T-cell (primary cell): ENCODE measurements around the gene WDR54. TPM values are rescaled to one million over a fixed set of nuclear protein-coding genes. Genes with fewer than 3 reads are reported as not detected.
"Not testable (repeated sequence)": the region's sequence is repeated elsewhere in the genome, so short reads cannot be mapped to it uniquely, and the experiment has no call there.

Source experiments
- ATAC-seq, 4 experiments: fragments of 200-7000 bp in 3 of 4; fragments of 150-1000 bp in 1 of 4; cut with Tn5 transposase; replicated peaks in 1 of 4; 1 replicate in 3 of 4; 2 replicates in 1 of 4; pipeline ENCODE4 v1.10.0; 2021; ENCODE audit warnings: moderate library complexity in 3 of 4, mild to moderate bottlenecking in 2 of 4, moderate number of reproducible peaks in 1 of 4
- CTCF ChIA-PET, 2 donors: fragments of 300-600 bp; sonication (Branson Sonifier 250); formaldehyde crosslinking; loops; one replicate each; lab custom pipeline; 2022; ENCODE audit warnings: antibody characterized with exemption in 2 of 2; lab: Charles Lee
- POLR2A ChIA-PET, 2 donors: fragments of 300-600 bp; sonication (Branson Sonifier 250); formaldehyde crosslinking; loops; one replicate each; lab custom pipeline; 2022; ENCODE audit warnings: antibody characterized with exemption in 2 of 2; lab: Charles Lee
- DNase-seq, 35 experiments: peaks; one replicate each; pipeline versions ENCODE4 v3.0.0 to v3.0.0-alpha.2; 2013 to 2023
- H3K27ac ChIP-seq: one replicate; pipeline ENCODE4 v1.5.1; 2013; ENCODE audit warnings: low read length
- H3K27me3 ChIP-seq, 2 experiments: replicated peaks in 1 of 2; 1 replicate in 1 of 2; 2 replicates in 1 of 2; pipeline versions ENCODE4 v1.6.1 to v1.7.0; 2013; ENCODE audit warnings: low read length in 1 of 2, mixed read lengths in 1 of 2; ENCODE audit not compliant: control insufficient read depth in 2 of 2, insufficient read depth in 2 of 2; ENCODE audit errors: extremely low read depth in 1 of 2
- H3K36me3 ChIP-seq, 2 donors: 1 replicate in 1 of 2; 2 replicates in 1 of 2; pipeline versions ENCODE4 v1.6.1 to v1.7.0; 2013; ENCODE audit warnings: low read length in 1 of 2; ENCODE audit not compliant: control insufficient read depth in 2 of 2, insufficient read depth in 1 of 2; ENCODE audit errors: extremely low read depth in 1 of 2
- H3K4me1 ChIP-seq, 2 experiments: 1 replicate in 1 of 2; 2 replicates in 1 of 2; pipeline versions ENCODE4 v1.6.1 to v1.7.0; 2013; ENCODE audit warnings: low read length in 2 of 2, mixed read lengths in 1 of 2; ENCODE audit not compliant: insufficient read depth in 2 of 2, control insufficient read depth in 1 of 2; ENCODE audit errors: extremely low read depth in 1 of 2
- H3K4me3 ChIP-seq, 2 donors: 1 replicate in 1 of 2; 2 replicates in 1 of 2; pipeline versions ENCODE4 v1.5.1 to v1.7.0; 2013; ENCODE audit warnings: mild to moderate bottlenecking in 2 of 2, low read length in 1 of 2, moderate library complexity in 1 of 2; ENCODE audit not compliant: control insufficient read depth in 1 of 2; ENCODE audit errors: extremely low read depth in 1 of 2
- H3K9me3 ChIP-seq: 2 replicates; pipeline ENCODE4 v1.7.0; 2013
- H3K27ac Mint-ChIP-seq, 2 donors: one replicate each; pipeline ENCODE4 v1.8.0; 2020 to 2021; ENCODE audit warnings: mild to moderate bottlenecking in 2 of 2, mixed read lengths in 2 of 2
- H3K27me3 Mint-ChIP-seq, 2 donors: one replicate each; pipeline ENCODE4 v1.8.0; 2021 to 2022; ENCODE audit warnings: mixed read lengths in 2 of 2
- H3K36me3 Mint-ChIP-seq: one replicate; pipeline ENCODE4 v1.8.0; 2021; ENCODE audit warnings: mixed read lengths
- H3K4me1 Mint-ChIP-seq, 3 donors: one replicate each; pipeline ENCODE4 v1.8.0; 2020 to 2022; ENCODE audit warnings: mixed read lengths in 3 of 3, mild to moderate bottlenecking in 1 of 3
- H3K4me3 Mint-ChIP-seq, 3 donors: one replicate each; pipeline ENCODE4 v1.8.0; 2020 to 2022; ENCODE audit warnings: mild to moderate bottlenecking in 3 of 3, mixed read lengths in 3 of 3, moderate library complexity in 3 of 3
- H3K9me3 Mint-ChIP-seq, 3 donors: one replicate each; pipeline ENCODE4 v1.8.0; 2020 to 2022; ENCODE audit warnings: mixed read lengths in 3 of 3
- WGBS: methylation state at CpG from one replicate; pipeline ENCODE4 v1.1.5; 2013; ENCODE audit warnings: missing lambda C conversion rate; ENCODE audit not compliant: insufficient coverage; 5-methylcytosine and 5-hydroxymethylcytosine counted together
- total RNA-seq, 35 experiments: library from RNA in 6 of 35; stranded (reverse) in 6 of 35; fragments of 120-200 nt in 1 of 35; gene quantifications; one replicate each; pipeline versions ENCODE4 v1.2.1 to v1.2.4 and lab custom pipeline; 2013 to 2026

The WDR54 gene
- total RNA-seq, 5 donors from 2014 or later (not counting 1 experiment from before 2014, with no cell fraction given) = 31.4 to 46.8 (median 45.4) TPM

GRCh38 chr2:74470742-74471141, 49.2 kb downstream of the WDR54 start:
- Mint-ChIP-seq H3K36me3 (peaks cover 17% of the 10 kb centered on the region), H3K4me3 (peak overlapping the region; percentile 48 to 71 (median 59)), H3K4me1 (peaks cover 24 to 34% (median 28%) of the 10 kb centered on the region in 3 donors), H3K27ac (peak overlapping the region; percentile 71 to 80)
- peaks cover 17 to 32% of the 10 kb centered on the region in 2 experiments for H3K4me1 ChIP-seq
- not testable (repeated sequence) for H3K9me3 ChIP-seq, H3K27me3 ChIP-seq, H3K27me3 Mint-ChIP-seq, H3K4me3 ChIP-seq, H3K27ac ChIP-seq, DNase-seq, H3K9me3 Mint-ChIP-seq, ATAC-seq
- H3K36me3 ChIP-seq = peaks cover 9 to 16% of the 10 kb centered on the region in 2 donors
- ChIA-PET POLR2A (interaction anchor here (0.5 to 1.3 kb wide), 3 partner anchors 8 to 271 kb away, joined by 7 to 14 read pairs (median 7); partner anchors contain the start of gene WBP1 (in 1 of the 2)), CTCF (interaction anchor here (0.6 to 1.2 kb wide), 2 partner anchors 12 to 60 kb away, joined by 4 to 8 read pairs; partner anchors contain the start of genes CCDC142 (in 1 of the 2) and TTC31 (in 1 of the 2))
- WGBS = 93% methylated on average over 6 of the region's 12 CpGs

DNA sequence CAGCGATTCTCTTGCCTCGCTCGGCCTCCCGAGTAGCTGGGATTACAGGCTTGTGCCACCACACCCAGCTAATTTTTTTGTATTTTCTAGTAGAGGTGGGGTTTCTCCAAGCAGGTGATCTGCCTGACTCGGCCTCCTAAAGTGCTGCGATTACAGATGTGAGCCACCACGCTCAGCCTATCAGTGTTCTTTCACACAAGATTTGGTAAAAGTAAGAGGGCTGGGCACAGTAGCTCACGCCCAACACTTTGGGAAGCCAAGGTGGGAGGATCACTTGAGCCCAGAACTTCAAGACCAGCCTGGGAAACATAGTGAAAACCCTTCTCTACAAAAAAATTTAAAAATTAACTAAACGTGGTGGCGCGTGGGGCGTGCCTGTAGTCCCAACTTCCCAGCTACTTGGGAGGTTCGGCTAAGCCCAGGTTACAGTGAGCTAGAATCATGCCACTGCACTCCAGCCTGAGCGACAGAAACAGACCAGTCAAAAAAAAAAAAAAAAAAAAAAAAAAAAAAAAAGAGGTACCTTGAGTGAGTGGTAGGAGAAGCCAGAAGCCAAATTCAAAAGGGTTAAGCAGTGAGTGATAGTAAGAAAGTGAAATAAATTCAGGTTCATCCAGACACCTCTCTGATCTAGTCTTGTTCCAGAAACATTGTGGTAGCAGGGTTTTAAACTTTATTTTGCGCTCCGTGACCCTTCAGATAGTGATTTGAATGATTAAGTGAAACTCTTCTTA, 50.0 kb downstream of the WDR54 start:
- no peak for DNase-seq
- H3K4me1 ChIP-seq = peaks cover 13 to 27% of the 10 kb centered on the region in 2 experiments
- POLR2A ChIA-PET = interaction anchor here (0.5 to 1.3 kb wide), 5 partner anchors 9 to 272 kb away, joined by 3 to 14 read pairs (median 7); partner anchors contain the start of genes C2orf81 (in 1 of the 2) and WBP1 (in 1 of the 2)
- Mint-ChIP-seq H3K27me3 (no peaks in the 10 kb centered on the region), H3K4me3 (peak overlapping the region; percentile 90 to 96 (median 96)), H3K4me1 (peaks cover 21 to 30% (median 24%) of the 10 kb centered on the region in 3 donors), H3K27ac (peak overlapping the region; percentile 95 to 99), H3K9me3 (no peaks in the 10 kb centered on the region), H3K36me3 (peaks cover 18% of the 10 kb centered on the region)
- peak overlapping the region; percentile 66 to 73 for H3K4me3 ChIP-seq
- peak overlapping the region; percentile 88 for H3K27ac ChIP-seq
- H3K27me3 ChIP-seq = no peaks in the 10 kb centered on the region
- H3K9me3 ChIP-seq = no peaks in the 10 kb centered on the region
- peaks cover 9 to 22% of the 10 kb centered on the region in 2 donors for H3K36me3 ChIP-seq
- ATAC-seq = no peak
- CTCF ChIA-PET = interaction anchor here (0.6 to 1.2 kb wide), 3 partner anchors 11 to 71 kb away, joined by 4 to 8 read pairs (median 8); partner anchors contain the start of genes CCDC142 (in 1 of the 2) and TTC31 (in 1 of the 2)
- WGBS = 92% methylated on average over 2 of the region's 16 CpGs

- no peaks in the 10 kb centered on the region for H3K27me3 Mint-ChIP-seq
- H3K4me1 ChIP-seq = peaks cover 13 to 27% of the 10 kb centered on the region in 2 experiments
- 2% methylated on average over 56 of the region's 66 CpGs for WGBS
Measured at GRCh38 chr2:74472086-74472944, 50.8 kb downstream of the WDR54 start, which contains the start of gene MRPL53. TSS of gene MRPL53 (minus strand) at chr2:74472680. CDS start at chr2:74472660, 20 bp downstream.

GRCh38 chr2:74472945-74473258, 51.4 kb downstream of the WDR54 start:
- DNase-seq (no peak), ATAC-seq (no peak)
- Histone ChIP-seq H3K4me3 (peak overlapping the region; percentile 66 to 73), H3K27me3 (no peaks in the 10 kb centered on the region), H3K4me1 (peaks cover 13 to 27% of the 10 kb centered on the region in 2 experiments), H3K36me3 (peaks cover 9 to 33% of the 10 kb centered on the region in 2 donors), H3K9me3 (no peaks in the 10 kb centered on the region), H3K27ac (peak overlapping the region; percentile 88)
- POLR2A ChIA-PET = interaction anchor here (0.6 to 2.0 kb wide), 4 partner anchors 9 to 58 kb away, joined by 3 to 15 read pairs (median 4); partner anchors contain the start of genes CCDC142 (in 1 of the 2) and WBP1 (in 1 of the 2)
- H3K4me1 Mint-ChIP-seq = peaks cover 22 to 30% (median 24%) of the 10 kb centered on the region in 3 donors
- H3K27me3 Mint-ChIP-seq = no peaks in the 10 kb centered on the region
- H3K27ac Mint-ChIP-seq = peak overlapping the region; percentile 95 to 99
- peak overlapping the region; percentile 90 to 96 (median 96) for H3K4me3 Mint-ChIP-seq
- 10% methylated on average over 5 of the region's 7 CpGs for WGBS
- H3K36me3 Mint-ChIP-seq = peaks cover 23% of the 10 kb centered on the region
- no peaks in the 10 kb centered on the region for H3K9me3 Mint-ChIP-seq
- CTCF ChIA-PET = interaction anchor here (0.6 to 2.6 kb wide), 5 partner anchors 9 to 31 kb away, joined by 3 to 17 read pairs (median 3); partner anchors contain the start of genes CCDC142 (in 1 of the 2), TTC31 (in 1 of the 2) and WBP1 (in 1 of the 2)

More at GRCh38 chr2:74472086-74472944, 50.8 kb downstream of the WDR54 start, which contains the start of gene MRPL53:
- Mint-ChIP-seq H3K4me3 (peak within 1 kb of the TSS; percentile 90 to 96 (median 96)), H3K9me3 (no peaks in the 10 kb centered on the region), H3K27ac (peak within 1 kb of the TSS; percentile 95 to 99), H3K4me1 (peaks cover 21 to 30% (median 24%) of the 10 kb centered on the region in 3 donors), H3K36me3 (peaks cover 19% of the 10 kb centered on the region)
- DNase-seq (peak; percentile 90 to 99 (median 95)), ATAC-seq (peak; percentile 93 to 96 (median 94))
- H3K27ac ChIP-seq = peak within 1 kb of the TSS; percentile 88
- ChIA-PET CTCF (interaction anchor here (0.6 to 2.6 kb wide), 4 partner anchors 10 to 20 kb away, joined by 3 to 17 read pairs (median 4); partner anchors contain the start of genes CCDC142 (in 1 of the 2), TTC31 (in 1 of the 2) and WBP1 (in 1 of the 2)), POLR2A (interaction anchor here (0.6 to 2.0 kb wide), 5 partner anchors 9 to 59 kb away, joined by 3 to 15 read pairs (median 4); partner anchors contain the start of genes CCDC142 (in 1 of the 2) and WBP1 (in 1 of the 2))
- H3K27me3 ChIP-seq = no peaks in the 10 kb centered on the region
- H3K4me3 ChIP-seq = peak within 1 kb of the TSS; percentile 66 to 73
- peaks cover 9 to 28% of the 10 kb centered on the region in 2 donors for H3K36me3 ChIP-seq
- no peaks in the 10 kb centered on the region for H3K9me3 ChIP-seq

GRCh38 chr2:74474481-74474880, 53.0 kb downstream of the WDR54 start:
- POLR2A ChIA-PET = interaction anchor here (0.6 to 1.0 kb wide), 6 partner anchors 8 to 293 kb away, joined by 3 to 8 read pairs (median 5); partner anchors contain the start of genes TTC31 (in 2 of the 2), CCDC142 (in 1 of the 2) and LBX2 (in 1 of the 2)

More at GRCh38 chr2:74474481-74474880, 53.0 kb downstream of the WDR54 start:
- peak overlapping the region in 1 of 3 donors; percentile 96 for H3K4me3 Mint-ChIP-seq
- no peaks in the 10 kb centered on the region for H3K27me3 ChIP-seq
- no peak overlapping the region for H3K4me3 ChIP-seq
- peaks cover 22 to 34% (median 24%) of the 10 kb centered on the region in 3 donors for H3K4me1 Mint-ChIP-seq
- H3K27me3 Mint-ChIP-seq = no peaks in the 10 kb centered on the region
- no peaks in the 10 kb centered on the region for H3K9me3 Mint-ChIP-seq
- DNase-seq (no peak), ATAC-seq (no peak)
- H3K9me3 ChIP-seq = no peaks in the 10 kb centered on the region
- CTCF ChIA-PET = interaction anchor here (0.6 to 2.6 kb wide), 6 partner anchors 8 to 112 kb away, joined by 3 to 17 read pairs (median 4); partner anchors contain the start of genes CCDC142 (in 1 of the 2) and TTC31 (in 1 of the 2)
- peaks cover 13 to 27% of the 10 kb centered on the region in 2 experiments for H3K4me1 ChIP-seq
- 98% methylated on average over 6 of the region's 6 CpGs for WGBS
- H3K36me3 ChIP-seq = peaks cover 9 to 33% of the 10 kb centered on the region in 2 donors
- H3K36me3 Mint-ChIP-seq = peaks cover 26% of the 10 kb centered on the region
- H3K27ac Mint-ChIP-seq = no peak overlapping the region
- H3K27ac ChIP-seq = no peak overlapping the region
